Measurements from ENCODE around the gene ZNF319. TPM values are rescaled to one million over a fixed set of nuclear protein-coding genes. Genes with fewer than 3 reads are reported as not detected.

ZNF319 gene
- total and polyA plus RNA-seq, 2 of the 13 experiments (the other 11 are each of a cell fraction or from before 2014, with no cell fraction given) = 2.4 to 3.6 TPM

DNA sequence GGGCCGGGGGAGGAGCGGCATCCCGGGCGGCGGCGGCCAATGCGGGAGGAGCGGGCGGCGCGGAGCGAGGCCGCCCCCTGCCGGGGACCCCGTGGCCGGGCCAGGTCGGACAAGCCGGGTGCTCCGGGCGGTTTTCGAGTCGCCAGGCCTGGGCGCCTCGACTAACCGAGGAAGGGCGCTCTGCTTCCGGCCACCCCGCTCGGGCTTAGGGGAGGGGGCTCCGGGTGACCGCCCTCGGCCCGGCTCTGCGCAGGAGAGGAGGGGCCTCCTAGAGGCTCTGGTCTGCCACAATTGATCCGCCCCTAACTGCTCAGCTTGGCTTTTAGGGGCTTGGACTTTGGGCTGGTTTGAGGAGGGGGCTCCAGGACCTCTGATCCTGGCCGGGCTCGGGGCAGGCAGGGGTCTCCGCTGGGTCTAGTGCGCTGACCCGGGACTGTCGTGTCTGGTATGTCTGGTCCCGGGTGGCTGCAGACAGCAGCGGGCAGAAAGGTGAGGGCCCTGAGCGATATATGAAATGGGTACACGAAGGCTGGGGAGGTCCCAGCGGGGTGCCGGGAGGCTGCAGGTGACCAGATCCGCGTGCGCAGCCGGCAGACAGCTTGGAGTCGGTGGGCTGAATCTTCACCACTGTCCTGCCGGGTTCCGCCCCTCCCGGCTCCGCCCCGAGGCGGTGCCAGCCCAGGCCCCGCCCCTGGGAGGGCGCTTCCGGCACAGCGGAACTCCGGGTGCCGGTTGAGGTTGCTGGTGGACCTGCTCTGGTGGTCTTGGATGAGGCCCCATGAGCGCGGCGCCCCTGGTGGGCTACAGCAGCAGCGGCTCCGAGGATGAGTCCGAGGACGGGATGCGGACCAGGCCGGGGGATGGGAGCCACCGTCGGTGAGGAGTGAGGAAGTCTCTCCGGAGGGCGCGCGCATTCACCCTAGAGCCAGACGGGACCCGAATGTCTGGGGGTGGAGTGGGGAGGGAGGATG is 519 bp upstream of the ZNF319 start, which contains the start of gene USB1 (continued):
- no peak for TF ChIP-seq PAX8 (CRISPR knock-in tag; IDR thresholded peaks at IDR 0.05; ENCODE audit: borderline replicate concordance)
- TF ChIP-seq, protein P1, sequence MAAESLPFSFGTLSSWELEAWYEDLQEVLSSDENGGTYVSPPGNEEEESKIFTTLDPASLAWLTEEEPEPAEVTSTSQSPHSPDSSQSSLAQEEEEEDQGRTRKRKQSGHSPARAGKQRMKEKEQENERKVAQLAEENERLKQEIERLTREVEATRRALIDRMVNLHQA (CRISPR knock-in tag; IDR thresholded peaks at IDR 0.05) = no peak
- peak; percentile 73; the same call in 1 of the 2 replicates for TF ChIP-seq ZFYVE20 (CRISPR knock-in tag; IDR thresholded peaks at IDR 0.05; ENCODE audit: borderline replicate concordance, low read depth)
- TF ChIP-seq, protein P2, sequence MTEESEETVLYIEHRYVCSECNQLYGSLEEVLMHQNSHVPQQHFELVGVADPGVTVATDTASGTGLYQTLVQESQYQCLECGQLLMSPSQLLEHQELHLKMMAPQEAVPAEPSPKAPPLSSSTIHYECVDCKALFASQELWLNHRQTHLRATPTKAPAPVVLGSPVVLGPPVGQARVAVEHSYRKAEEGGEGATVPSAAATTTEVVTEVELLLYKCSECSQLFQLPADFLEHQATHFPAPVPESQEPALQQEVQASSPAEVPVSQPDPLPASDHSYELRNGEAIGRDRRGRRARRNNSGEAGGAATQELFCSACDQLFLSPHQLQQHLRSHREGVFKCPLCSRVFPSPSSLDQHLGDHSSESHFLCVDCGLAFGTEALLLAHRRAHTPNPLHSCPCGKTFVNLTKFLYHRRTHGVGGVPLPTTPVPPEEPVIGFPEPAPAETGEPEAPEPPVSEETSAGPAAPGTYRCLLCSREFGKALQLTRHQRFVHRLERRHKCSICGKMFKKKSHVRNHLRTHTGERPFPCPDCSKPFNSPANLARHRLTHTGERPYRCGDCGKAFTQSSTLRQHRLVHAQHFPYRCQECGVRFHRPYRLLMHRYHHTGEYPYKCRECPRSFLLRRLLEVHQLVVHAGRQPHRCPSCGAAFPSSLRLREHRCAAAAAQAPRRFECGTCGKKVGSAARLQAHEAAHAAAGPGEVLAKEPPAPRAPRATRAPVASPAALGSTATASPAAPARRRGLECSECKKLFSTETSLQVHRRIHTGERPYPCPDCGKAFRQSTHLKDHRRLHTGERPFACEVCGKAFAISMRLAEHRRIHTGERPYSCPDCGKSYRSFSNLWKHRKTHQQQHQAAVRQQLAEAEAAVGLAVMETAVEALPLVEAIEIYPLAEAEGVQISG (CRISPR knock-in tag; IDR thresholded peaks at IDR 0.05) = 0 out of 2 replicates have a peak, but pooled peaks have one; percentile 52
- TF ChIP-seq ATM (IDR thresholded peaks at IDR 0.05; ENCODE audit: borderline replicate concordance) = no peak
- no peak for TF ChIP-seq CBX1 (IDR thresholded peaks at IDR 0.05; ENCODE audit: low read depth)
- TF ChIP-seq ATF1 (CRISPR knock-in tag; IDR thresholded peaks at IDR 0.05) = no peak
- no peak for TF ChIP-seq ONECUT2 (CRISPR knock-in tag; IDR thresholded peaks at IDR 0.05)
- no peak for TF ChIP-seq RARA (CRISPR knock-in tag; IDR thresholded peaks at IDR 0.05)
- peak; percentile 87; the same call in 1 of the 2 replicates for TF ChIP-seq CHD4 (IDR thresholded peaks at IDR 0.05; ENCODE audit: borderline replicate concordance, low read length)
- TF ChIP-seq, protein P3, sequence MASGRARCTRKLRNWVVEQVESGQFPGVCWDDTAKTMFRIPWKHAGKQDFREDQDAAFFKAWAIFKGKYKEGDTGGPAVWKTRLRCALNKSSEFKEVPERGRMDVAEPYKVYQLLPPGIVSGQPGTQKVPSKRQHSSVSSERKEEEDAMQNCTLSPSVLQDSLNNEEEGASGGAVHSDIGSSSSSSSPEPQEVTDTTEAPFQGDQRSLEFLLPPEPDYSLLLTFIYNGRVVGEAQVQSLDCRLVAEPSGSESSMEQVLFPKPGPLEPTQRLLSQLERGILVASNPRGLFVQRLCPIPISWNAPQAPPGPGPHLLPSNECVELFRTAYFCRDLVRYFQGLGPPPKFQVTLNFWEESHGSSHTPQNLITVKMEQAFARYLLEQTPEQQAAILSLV (CRISPR knock-in tag; IDR thresholded peaks at IDR 0.05; ENCODE audit: borderline replicate concordance) = 0 out of 2 replicates have a peak, but pooled peaks have one; percentile 2
- TF ChIP-seq TBX3 (IDR thresholded peaks at IDR 0.05; ENCODE audit: borderline replicate concordance) = no peak
- TF ChIP-seq ATRX (CRISPR knock-in tag; IDR thresholded peaks at IDR 0.05; ENCODE audit: borderline replicate concordance) = no peak
- TF ChIP-seq ZZZ3 (CRISPR knock-in tag; IDR thresholded peaks at IDR 0.05; ENCODE audit: borderline replicate concordance) = no peak
- TF ChIP-seq, protein P4, sequence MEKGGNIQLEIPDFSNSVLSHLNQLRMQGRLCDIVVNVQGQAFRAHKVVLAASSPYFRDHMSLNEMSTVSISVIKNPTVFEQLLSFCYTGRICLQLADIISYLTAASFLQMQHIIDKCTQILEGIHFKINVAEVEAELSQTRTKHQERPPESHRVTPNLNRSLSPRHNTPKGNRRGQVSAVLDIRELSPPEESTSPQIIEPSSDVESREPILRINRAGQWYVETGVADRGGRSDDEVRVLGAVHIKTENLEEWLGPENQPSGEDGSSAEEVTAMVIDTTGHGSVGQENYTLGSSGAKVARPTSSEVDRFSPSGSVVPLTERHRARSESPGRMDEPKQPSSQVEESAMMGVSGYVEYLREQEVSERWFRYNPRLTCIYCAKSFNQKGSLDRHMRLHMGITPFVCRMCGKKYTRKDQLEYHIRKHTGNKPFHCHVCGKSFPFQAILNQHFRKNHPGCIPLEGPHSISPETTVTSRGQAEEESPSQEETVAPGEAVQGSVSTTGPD (CRISPR knock-in tag; IDR thresholded peaks at IDR 0.05) = no peak
- TF ChIP-seq, protein P5, sequence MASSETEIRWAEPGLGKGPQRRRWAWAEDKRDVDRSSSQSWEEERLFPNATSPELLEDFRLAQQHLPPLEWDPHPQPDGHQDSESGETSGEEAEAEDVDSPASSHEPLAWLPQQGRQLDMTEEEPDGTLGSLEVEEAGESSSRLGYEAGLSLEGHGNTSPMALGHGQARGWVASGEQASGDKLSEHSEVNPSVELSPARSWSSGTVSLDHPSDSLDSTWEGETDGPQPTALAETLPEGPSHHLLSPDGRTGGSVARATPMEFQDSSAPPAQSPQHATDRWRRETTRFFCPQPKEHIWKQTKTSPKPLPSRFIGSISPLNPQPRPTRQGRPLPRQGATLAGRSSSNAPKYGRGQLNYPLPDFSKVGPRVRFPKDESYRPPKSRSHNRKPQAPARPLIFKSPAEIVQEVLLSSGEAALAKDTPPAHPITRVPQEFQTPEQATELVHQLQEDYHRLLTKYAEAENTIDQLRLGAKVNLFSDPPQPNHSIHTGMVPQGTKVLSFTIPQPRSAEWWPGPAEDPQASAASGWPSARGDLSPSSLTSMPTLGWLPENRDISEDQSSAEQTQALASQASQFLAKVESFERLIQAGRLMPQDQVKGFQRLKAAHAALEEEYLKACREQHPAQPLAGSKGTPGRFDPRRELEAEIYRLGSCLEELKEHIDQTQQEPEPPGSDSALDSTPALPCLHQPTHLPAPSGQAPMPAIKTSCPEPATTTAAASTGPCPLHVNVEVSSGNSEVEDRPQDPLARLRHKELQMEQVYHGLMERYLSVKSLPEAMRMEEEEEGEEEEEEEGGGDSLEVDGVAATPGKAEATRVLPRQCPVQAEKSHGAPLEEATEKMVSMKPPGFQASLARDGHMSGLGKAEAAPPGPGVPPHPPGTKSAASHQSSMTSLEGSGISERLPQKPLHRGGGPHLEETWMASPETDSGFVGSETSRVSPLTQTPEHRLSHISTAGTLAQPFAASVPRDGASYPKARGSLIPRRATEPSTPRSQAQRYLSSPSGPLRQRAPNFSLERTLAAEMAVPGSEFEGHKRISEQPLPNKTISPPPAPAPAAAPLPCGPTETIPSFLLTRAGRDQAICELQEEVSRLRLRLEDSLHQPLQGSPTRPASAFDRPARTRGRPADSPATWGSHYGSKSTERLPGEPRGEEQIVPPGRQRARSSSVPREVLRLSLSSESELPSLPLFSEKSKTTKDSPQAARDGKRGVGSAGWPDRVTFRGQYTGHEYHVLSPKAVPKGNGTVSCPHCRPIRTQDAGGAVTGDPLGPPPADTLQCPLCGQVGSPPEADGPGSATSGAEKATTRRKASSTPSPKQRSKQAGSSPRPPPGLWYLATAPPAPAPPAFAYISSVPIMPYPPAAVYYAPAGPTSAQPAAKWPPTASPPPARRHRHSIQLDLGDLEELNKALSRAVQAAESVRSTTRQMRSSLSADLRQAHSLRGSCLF (CRISPR knock-in tag; IDR thresholded peaks at IDR 0.05; ENCODE audit: borderline replicate concordance) = 0 out of 2 replicates have a peak, but pooled peaks have one; percentile 10
